HFFc6 (cell line): ENCODE results near the gene LUC7L3. TPM values are rescaled to one million over a fixed set of nuclear protein-coding genes. Genes with fewer than 3 reads are reported as not detected.

Experiments used
- DNase-seq: peaks from one replicate; pipeline ENCODE4 v3.0.0-alpha.2; 2018
- H3K27ac Mint-ChIP-seq: 2 replicates; pipeline ENCODE4 v1.8.0; 2020; ENCODE audit warnings: mild to moderate bottlenecking, mixed read lengths
- H3K27me3 Mint-ChIP-seq: 2 replicates; pipeline ENCODE4 v1.8.0; 2021; ENCODE audit warnings: mild to moderate bottlenecking, moderate library complexity, mixed read lengths; ENCODE audit not compliant: insufficient read depth
- H3K36me3 Mint-ChIP-seq: 2 replicates; pipeline ENCODE4 v1.8.0; 2021; ENCODE audit warnings: low read depth, mixed read lengths
- H3K4me1 Mint-ChIP-seq: 2 replicates; pipeline ENCODE4 v1.8.0; 2020; ENCODE audit warnings: low read depth, mixed read lengths
- H3K4me3 Mint-ChIP-seq: 2 replicates; pipeline ENCODE4 v1.8.0; 2020; ENCODE audit warnings: mild to moderate bottlenecking, moderate library complexity, mixed read lengths
- H3K9me3 Mint-ChIP-seq: 2 replicates; pipeline ENCODE4 v1.8.0; 2020; ENCODE audit warnings: mild to moderate bottlenecking, mixed read lengths
- CTCF ChIP-seq: fragments of 200-600 bp; sonication (generic); IDR thresholded peaks from 2 replicates; pipeline ENCODE4 v1.5.0; 2021; ENCODE audit warnings: antibody characterized with exemption, mild to moderate bottlenecking
- total RNA-seq, 6 experiments: library from RNA; stranded (reverse); fragmentation: NEBNext Ultra II Directional; extraction: Animal tissue kit (Norgen Biotek cat#: 25700); gene quantifications; 2 replicates in 1 of 6; 3 replicates in 5 of 6; pipeline ENCODE4 v1.2.3, GENCODE V29; 2021

LUC7L3 gene
- total RNA-seq, 6 experiments from 2014 or later, result 54.0 to 76.3 (median 59.1) TPM

- no peaks in the 10 kb centered on the region; the same call in 1 of the 2 replicates for H3K36me3 Mint-ChIP-seq
- peaks cover 43% of the 10 kb centered on the region for H3K4me1 Mint-ChIP-seq
- H3K4me3 Mint-ChIP-seq, result no peak overlapping the region
- no peak for DNase-seq
- no peaks in the 10 kb centered on the region for H3K9me3 Mint-ChIP-seq
- peaks cover 3% of the 10 kb centered on the region for H3K27me3 Mint-ChIP-seq
- H3K27ac Mint-ChIP-seq, result no peak overlapping the region
- TF ChIP-seq CTCF, result no peak
These were observed 34.6 kb upstream of the LUC7L3 start for GRCh38 chr17:50684612-50685333.

GRCh38 chr17:50685334-50685665, 34.1 kb upstream of the LUC7L3 start:
- Mint-ChIP-seq H3K27ac (no peak overlapping the region), H3K9me3 (no peaks in the 10 kb centered on the region), H3K27me3 (peaks cover 3% of the 10 kb centered on the region), H3K4me1 (peaks cover 48% of the 10 kb centered on the region), H3K36me3 (no peaks in the 10 kb centered on the region; the same call in 1 of the 2 replicates), H3K4me3 (no peak overlapping the region)
- no peak for TF ChIP-seq CTCF
- DNase-seq, result no peak

- Mint-ChIP-seq H3K4me1 (peaks cover 47% of the 10 kb centered on the region), H3K27me3 (peaks cover 4% of the 10 kb centered on the region), H3K4me3 (peak overlapping the region; percentile 62), H3K36me3 (no peaks in the 10 kb centered on the region; the same call in 1 of the 2 replicates), H3K9me3 (no peaks in the 10 kb centered on the region), H3K27ac (peak overlapping the region; percentile 75)
- no peak for DNase-seq
- TF ChIP-seq CTCF, result no peak
These were observed 33.5 kb upstream of the LUC7L3 start for GRCh38 chr17:50685691-50686493.

GRCh38 chr17:50686494-50687199, 32.8 kb upstream of the LUC7L3 start:
- peak overlapping the region; percentile 62 for H3K4me3 Mint-ChIP-seq
- DNase-seq, result peak; percentile 77

More at GRCh38 chr17:50686494-50687199, 32.8 kb upstream of the LUC7L3 start:
- peaks cover 44% of the 10 kb centered on the region for H3K4me1 Mint-ChIP-seq
- no peaks in the 10 kb centered on the region; the same call in 1 of the 2 replicates for H3K36me3 Mint-ChIP-seq
- no peak for TF ChIP-seq CTCF
- peak overlapping the region; percentile 75 for H3K27ac Mint-ChIP-seq
- peaks cover 4% of the 10 kb centered on the region for H3K27me3 Mint-ChIP-seq
- no peaks in the 10 kb centered on the region for H3K9me3 Mint-ChIP-seq
